Progenitor cell of endocrine pancreas (in vitro differentiated cells): ENCODE measurements around the gene PITHD1. TPM values are rescaled to one million over a fixed set of nuclear protein-coding genes. Genes with fewer than 3 reads are reported as not detected.
A peak's percentile ranks its signal among the peaks of the same experiment; 100 is the strongest.

Source experiments
- DNase-seq: peaks from one replicate; pipeline ENCODE4 v3.0.0; 2021; ENCODE audit warnings: low spot score; ENCODE audit not compliant: unreplicated experiment
- H3K27ac Mint-ChIP-seq: 2 replicates; pipeline ENCODE4 v1.8.0; 2021; ENCODE audit warnings: mild to moderate bottlenecking, moderate library complexity, mixed read lengths
- H3K27me3 Mint-ChIP-seq: 2 replicates; pipeline ENCODE4 v1.8.0; 2021; ENCODE audit warnings: mixed read lengths
- H3K36me3 Mint-ChIP-seq: 2 replicates; pipeline ENCODE4 v1.8.0; 2022; ENCODE audit warnings: mixed read lengths; ENCODE audit not compliant: insufficient read depth
- H3K4me1 Mint-ChIP-seq: 2 replicates; pipeline ENCODE4 v1.8.0; 2021; ENCODE audit warnings: low read depth, mixed read lengths
- H3K4me3 Mint-ChIP-seq: 2 replicates; pipeline ENCODE4 v1.8.0; 2021; ENCODE audit warnings: low read depth, mild to moderate bottlenecking, moderate library complexity, mixed read lengths
- H3K9me3 Mint-ChIP-seq: 2 replicates; pipeline ENCODE4 v1.8.0; 2021; ENCODE audit warnings: low read depth, mixed read lengths
- CTCF ChIP-seq: fragments of 200-600 bp; sonication (generic); IDR thresholded peaks from one replicate; pipeline ENCODE4 v1.5.0; 2021; ENCODE audit warnings: antibody characterized with exemption, mild to moderate bottlenecking; ENCODE audit not compliant: unreplicated experiment
- total RNA-seq: library from RNA; stranded (reverse); gene quantifications from 2 replicates; pipeline ENCODE4 v1.2.1, GENCODE V29; 2021

PITHD1 gene
- total RNA-seq, 1 donor from 2014 or later = 53.8 TPM

- H3K4me1 Mint-ChIP-seq = no peaks in the 10 kb centered on the region
- no peaks in the 10 kb centered on the region for H3K9me3 Mint-ChIP-seq
- no peak overlapping the region for H3K4me3 Mint-ChIP-seq
- DNase-seq = no peak
- peaks cover 6% of the 10 kb centered on the region for H3K36me3 Mint-ChIP-seq
- no peaks in the 10 kb centered on the region for H3K27me3 Mint-ChIP-seq
- TF ChIP-seq CTCF = no peak
- H3K27ac Mint-ChIP-seq = no peak overlapping the region
These were observed 38.7 kb downstream of the PITHD1 start for GRCh38 chr1:23816906-23817305.

- no peak overlapping the region for H3K27ac Mint-ChIP-seq
- H3K27me3 Mint-ChIP-seq = no peaks in the 10 kb centered on the region
- H3K36me3 Mint-ChIP-seq = peaks cover 6% of the 10 kb centered on the region
- DNase-seq = no peak
- TF ChIP-seq CTCF = no peak
- H3K9me3 Mint-ChIP-seq = no peaks in the 10 kb centered on the region
- H3K4me1 Mint-ChIP-seq = no peaks in the 10 kb centered on the region
- no peak overlapping the region for H3K4me3 Mint-ChIP-seq
These were observed 39.4 kb downstream of the PITHD1 start for GRCh38 chr1:23817633-23818032.

GRCh38 chr1:23823767-23824166 is 45.5 kb downstream of the PITHD1 start:
- Mint-ChIP-seq H3K27me3 (no peaks in the 10 kb centered on the region), H3K36me3 (no peaks in the 10 kb centered on the region), H3K9me3 (no peaks in the 10 kb centered on the region), H3K4me3 (peak overlapping the region; percentile 98), H3K4me1 (peaks cover 5% of the 10 kb centered on the region), H3K27ac (no peak overlapping the region)
- TF ChIP-seq CTCF = no peak
- no peak for DNase-seq

GRCh38 chr1:23824711-23825075 is 46.5 kb downstream of the PITHD1 start:
- no peaks in the 10 kb centered on the region for H3K27me3 Mint-ChIP-seq
- no peaks in the 10 kb centered on the region for H3K9me3 Mint-ChIP-seq
- peak overlapping the region; percentile 98 for H3K4me3 Mint-ChIP-seq
- no peaks in the 10 kb centered on the region for H3K36me3 Mint-ChIP-seq
- DNase-seq = no peak
- no peak for TF ChIP-seq CTCF
- H3K27ac Mint-ChIP-seq = peak overlapping the region; percentile 98
- peaks cover 5% of the 10 kb centered on the region for H3K4me1 Mint-ChIP-seq

- H3K27me3 Mint-ChIP-seq = no peaks in the 10 kb centered on the region
- peak; percentile 78 for DNase-seq
- TF ChIP-seq CTCF = no peak
- no peaks in the 10 kb centered on the region for H3K36me3 Mint-ChIP-seq
- H3K27ac Mint-ChIP-seq = peak within 1 kb of the TSS; percentile 98
- peaks cover 5% of the 10 kb centered on the region for H3K4me1 Mint-ChIP-seq
- H3K9me3 Mint-ChIP-seq = no peaks in the 10 kb centered on the region
- peak within 1 kb of the TSS; percentile 98 for H3K4me3 Mint-ChIP-seq
These were observed 47.0 kb downstream of the PITHD1 start, which contains the start of gene HMGCL for GRCh38 chr1:23825076-23825761. TSS of gene HMGCL (minus strand) at chr1:23825429. CDS start at chr1:23825415, 14 bp downstream.
